Thyroid gland (tissue), 4 donors: ENCODE data around the gene TMEM74B. TPM values are rescaled to one million over a fixed set of nuclear protein-coding genes. Genes with fewer than 3 reads are reported as not detected.

ENCODE experiments used
- DNase-seq, 2 donors: peaks; one replicate each; pipeline ENCODE4 v3.0.0-alpha.2; 2019
- H3K27ac ChIP-seq, 3 donors: fragments of 200-600 bp; sonication (generic); 1 replicate in 2 of 3; 2 replicates in 1 of 3; pipeline ENCODE4 v1.5.1; 2016 to 2019; ENCODE audit warnings: mild to moderate bottlenecking in 1 of 3, moderate library complexity in 1 of 3
- H3K27me3 ChIP-seq: fragments of 200-600 bp; sonication (generic); one replicate; pipeline ENCODE4 v1.5.1; 2019
- H3K36me3 ChIP-seq, 2 donors: fragments of 200-600 bp; sonication (generic); one replicate each; pipeline ENCODE4 v1.5.1; 2016 to 2019
- H3K4me1 ChIP-seq, 2 donors: fragments of 200-600 bp; sonication (generic); one replicate each; pipeline ENCODE4 v1.5.1; 2017 to 2019
- H3K4me3 ChIP-seq, 3 donors: fragments of 200-600 bp; sonication (generic); replicated peaks in 1 of 3; 1 replicate in 2 of 3; 2 replicates in 1 of 3; pipeline ENCODE4 v1.5.1; 2016; ENCODE audit warnings: mild to moderate bottlenecking in 1 of 3
- H3K9me3 ChIP-seq: fragments of 200-600 bp; sonication (generic); one replicate; pipeline ENCODE4 v1.5.1; 2017
- CTCF ChIP-seq, 6 experiments: fragments of 200-600 bp in 3 of 6; fragments of 450-650 bp in 3 of 6; sonication (generic) in 3 of 6; IDR thresholded peaks; one replicate each; pipeline ENCODE4 v1.5.1; 2016 to 2019; ENCODE audit warnings: antibody characterized with exemption in 6 of 6, mild to moderate bottlenecking in 2 of 6, inconsistent platforms in 1 of 6, moderate library complexity in 1 of 6
- POLR2A ChIP-seq, 2 donors: fragments of 450-650 bp; IDR thresholded peaks; one replicate each; pipeline ENCODE4 v1.6.1; 2017; ENCODE audit warnings: antibody characterized with exemption in 2 of 2, mild to moderate bottlenecking in 2 of 2, moderate library complexity in 1 of 2
- WGBS, 2 donors: methylation state at CpG; one replicate each; pipeline ENCODE4 v1.1.5; 2017; 5-methylcytosine and 5-hydroxymethylcytosine counted together
- intact Hi-C: fragments of 100-400 bp; cut with DNase I; formaldehyde crosslinking; loops from one replicate; pipeline ENCODE4 v1.15.1; 2023
- total RNA-seq, 4 donors: library from RNA; depleted of rRNA; stranded (reverse); fragments of >200 nt; gene quantifications; one replicate each; pipeline ENCODE4 v1.2.3, GENCODE V29; 2016

Gene TMEM74B
- total RNA-seq = 1 to 10 TPM in 3 of 4 donors, under 1 TPM in 1; 0.63 to 2.7 (median 1.8) TPM

- WGBS, 2 donors = 0 to 5% methylated on average over 2 to 15 of the region's 76 CpGs
- H3K27ac ChIP-seq = no peak within 1 kb of the TSS
Observed at GRCh38 chr20:1184638-1185315, at the start of gene TMEM74B. Gene TMEM74B, minus strand, starts transcription at chr20:1184981. Its CDS starts 1,180 bp downstream, at chr20:1183801.

GRCh38 chr20:1232286-1233111, 47.7 kb upstream of the TMEM74B start:
- Histone ChIP-seq H3K27me3 (no peaks in the 10 kb centered on the region), H3K4me3 (no peak overlapping the region), H3K36me3 (no peaks in the 10 kb centered on the region), H3K27ac (no peak overlapping the region), H3K4me1 (no peaks in the 10 kb centered on the region), H3K9me3 (no peaks in the 10 kb centered on the region)
- DNase-seq = no peak
- TF ChIP-seq CTCF (IDR thresholded peaks at IDR 0.05) = no peak
- TF ChIP-seq POLR2A (IDR thresholded peaks at IDR 0.05) = no peak
- intact Hi-C loops = no loop called here
- WGBS, 2 donors = 91 to 95% methylated on average over 3 of the region's 3 CpGs

More at GRCh38 chr20:1184638-1185315, at the start of gene TMEM74B:
- Histone ChIP-seq H3K4me3 (peak within 1 kb of the TSS in 1 of 3 donors; percentile 43), H3K4me1 (peaks cover 0 to 13% of the 10 kb centered on the region in 2 donors), H3K27me3 (no peaks in the 10 kb centered on the region), H3K36me3 (no peaks in the 10 kb centered on the region), H3K9me3 (no peaks in the 10 kb centered on the region)
- no peak for DNase-seq
- intact Hi-C loops = no loop called here
- TF ChIP-seq POLR2A (IDR thresholded peaks at IDR 0.05) (no peak), CTCF (IDR thresholded peaks at IDR 0.05) (no peak)

- no peak for DNase-seq
- intact Hi-C loops = no loop called here
- WGBS, 2 donors = 90 to 92% methylated on average over 3 of the region's 3 CpGs
- Histone ChIP-seq H3K4me3 (no peak overlapping the region), H3K27me3 (no peaks in the 10 kb centered on the region), H3K9me3 (no peaks in the 10 kb centered on the region), H3K4me1 (peaks cover 0 to 10% of the 10 kb centered on the region in 2 donors), H3K36me3 (no peaks in the 10 kb centered on the region), H3K27ac (no peak overlapping the region)
- TF ChIP-seq POLR2A (IDR thresholded peaks at IDR 0.05) (no peak), CTCF (IDR thresholded peaks at IDR 0.05) (no peak)
Observed at GRCh38 chr20:1229541-1229940, 44.8 kb upstream of the TMEM74B start.

- H3K27me3 ChIP-seq = no peaks in the 10 kb centered on the region
- H3K4me1 ChIP-seq = peaks cover 0 to 10% of the 10 kb centered on the region in 2 donors
- H3K9me3 ChIP-seq = no peaks in the 10 kb centered on the region
- no peaks in the 10 kb centered on the region for H3K36me3 ChIP-seq
- intact Hi-C loops = no loop called here
- peak within 1 kb of the TSS in 1 of 3 donors; percentile 65 for H3K27ac ChIP-seq
- peak; percentile 75 to 77 for DNase-seq
- 0 to 5% methylated on average over 11 to 14 of the region's 88 CpGs for WGBS, 2 donors
- peak within 1 kb of the TSS; percentile 37 to 64 (median 59) for H3K4me3 ChIP-seq
- TF ChIP-seq CTCF (IDR thresholded peaks at IDR 0.05) (no peak), POLR2A (IDR thresholded peaks at IDR 0.05) (peak in 1 of 2 donors; percentile 53)
Observed at GRCh38 chr20:1225783-1226654, 41.2 kb upstream of the TMEM74B start, which contains the start of gene RAD21L1. Gene RAD21L1, plus strand, starts transcription at chr20:1226044. Its CDS starts 2,410 bp downstream, at chr20:1228454.
